H1 (cell line): ENCODE results near the gene PRICKLE1. TPM values are rescaled to one million over a fixed set of nuclear protein-coding genes. Genes with fewer than 3 reads are reported as not detected.

ENCODE experiments used
- CTCF ChIA-PET: fragments of 300-600 bp; sonication (Branson Sonifier 250); formaldehyde crosslinking; loops from one replicate; lab custom pipeline; 2021; ENCODE audit not compliant: partially characterized antibody; lab: Charles Lee
- POLR2A ChIA-PET: fragments of 300-600 bp; sonication (Branson Sonifier 250); formaldehyde crosslinking; loops from one replicate; lab custom pipeline; 2021; ENCODE audit warnings: inconsistent platforms; ENCODE audit not compliant: partially characterized antibody; lab: Charles Lee
- DNase-seq, 2 experiments: peaks; one replicate each; pipeline versions ENCODE4 v3.0.0 to v3.0.0-alpha.2; 2010 to 2022; ENCODE audit warnings: low spot score in 2 of 2, low read depth in 1 of 2, mixed read lengths in 1 of 2
- FAIRE-seq: peaks from 2 replicates; lab custom pipeline; 2011; peaks lifted over from hg19 to GRCh38; lab: Jason Lieb, UNC
- H2AFZ ChIP-seq: 2 replicates; pipeline ENCODE4 v1.8.1; 2012; ENCODE audit warnings: low read length, inconsistent platforms
- H2AK5ac ChIP-seq: 2 replicates; pipeline ENCODE4 v1.6.1; 2013; ENCODE audit warnings: low read depth, low read length
- H2BK120ac ChIP-seq: replicated peaks from 2 replicates; pipeline ENCODE3; 2013; ENCODE audit warnings: low read depth, low read length, inconsistent platforms
- H2BK12ac ChIP-seq: 2 replicates; pipeline ENCODE4 v1.6.1; 2013; ENCODE audit warnings: low read depth, low read length
- H2BK15ac ChIP-seq: 2 replicates; pipeline ENCODE4 v1.6.1; 2013; ENCODE audit warnings: low read length
- H2BK20ac ChIP-seq: 2 replicates; pipeline ENCODE4 v1.6.1; 2013; ENCODE audit warnings: low read length
- H2BK5ac ChIP-seq: 2 replicates; pipeline ENCODE4 v1.6.1; 2013; ENCODE audit warnings: low read depth, low read length
- H3K14ac ChIP-seq: 2 replicates; pipeline ENCODE4 v1.6.1; 2013; ENCODE audit warnings: inconsistent platforms; ENCODE audit not compliant: insufficient read length
- H3K18ac ChIP-seq: 2 replicates; pipeline ENCODE4 v1.6.1; 2013; ENCODE audit warnings: low read length; ENCODE audit errors: extremely low read depth
- H3K23ac ChIP-seq: 2 replicates; pipeline ENCODE4 v1.6.1; 2013; ENCODE audit warnings: inconsistent platforms; ENCODE audit not compliant: insufficient read length
- H3K23me2 ChIP-seq: 2 replicates; pipeline ENCODE4 v1.6.1; 2013; ENCODE audit warnings: low read depth, low read length
- H3K27ac ChIP-seq: 2 replicates; pipeline ENCODE4 v1.6.1; 2011; ENCODE audit warnings: low read depth, low read length, inconsistent platforms
- H3K27me3 ChIP-seq, 4 experiments: replicated peaks in 1 of 4; 1 replicate in 1 of 4; 2 replicates in 3 of 4; pipeline versions ENCODE4 v1.6.1 to v1.8.1; 2011 to 2013; ENCODE audit warnings: low read length in 3 of 4, mild to moderate bottlenecking in 3 of 4, inconsistent platforms in 2 of 4, mixed read lengths in 2 of 4, moderate library complexity in 1 of 4; ENCODE audit not compliant: control insufficient read depth in 3 of 4, insufficient read depth in 3 of 4; ENCODE audit errors: extremely low read depth in 1 of 4
- H3K36me3 ChIP-seq, 4 experiments: 2 replicates each; pipeline versions ENCODE4 v1.6.1 to v1.8.1; 2011 to 2013; ENCODE audit warnings: mild to moderate bottlenecking in 4 of 4, low read length in 3 of 4, moderate library complexity in 2 of 4, control low read depth in 1 of 4, inconsistent platforms in 1 of 4; ENCODE audit not compliant: insufficient read depth in 4 of 4, control insufficient read depth in 2 of 4
- H3K4ac ChIP-seq: replicated peaks from 2 replicates; pipeline ENCODE3; 2013; ENCODE audit warnings: low read length, low read depth, mixed read lengths, inconsistent platforms; ENCODE audit not compliant: insufficient read length
- H3K4me1 ChIP-seq, 4 experiments: replicated peaks in 1 of 4; 1 replicate in 1 of 4; 2 replicates in 3 of 4; pipeline versions ENCODE4 v1.6.1 to v1.8.1; 2011 to 2013; ENCODE audit warnings: low read length in 3 of 4, inconsistent platforms in 2 of 4, mixed read lengths in 1 of 4; ENCODE audit not compliant: insufficient read depth in 4 of 4, control insufficient read depth in 3 of 4
- H3K4me2 ChIP-seq, 2 experiments: 2 replicates each; pipeline versions ENCODE4 v1.6.1 to v1.8.1; 2011 to 2013; ENCODE audit warnings: low read depth in 2 of 2, low read length in 2 of 2, control low read depth in 1 of 2, inconsistent platforms in 1 of 2, mild to moderate bottlenecking in 1 of 2; ENCODE audit not compliant: insufficient read depth in 1 of 2
- H3K4me3 ChIP-seq, 4 experiments: fragments of 200-600, 300-600 bp in 1 of 4; sonication (generic), shearing (Covaris generic), sonication (Bioruptor Twin) in 1 of 4; 2 replicates each; pipeline versions ENCODE4 v1.5.1 to v1.8.1; 2011 to 2016; ENCODE audit warnings: low read length in 4 of 4, low read depth in 3 of 4, control low read depth in 2 of 4, inconsistent platforms in 2 of 4, mild to moderate bottlenecking in 2 of 4, mixed read lengths in 1 of 4, moderate library complexity in 1 of 4; ENCODE audit not compliant: insufficient read depth in 2 of 4; ENCODE audit errors: extremely low read depth in 1 of 4
- H3K56ac ChIP-seq: replicated peaks from 2 replicates; pipeline ENCODE3; 2013; ENCODE audit warnings: low read depth, mild to moderate bottlenecking, mixed read lengths, low read length, inconsistent platforms; ENCODE audit not compliant: insufficient read length
- H3K79me1 ChIP-seq: 2 replicates; pipeline ENCODE4 v1.6.1; 2013; ENCODE audit warnings: low read depth, low read length, control low read depth
- H3K79me2 ChIP-seq, 2 experiments: 2 replicates each; pipeline versions ENCODE4 v1.6.1 to v1.8.1; 2012 to 2013; ENCODE audit warnings: low read length in 2 of 2, mild to moderate bottlenecking in 2 of 2, inconsistent platforms in 1 of 2; ENCODE audit not compliant: insufficient read depth in 2 of 2, control insufficient read depth in 1 of 2
- H3K9ac ChIP-seq, 4 experiments: replicated peaks in 1 of 4; 1 replicate in 1 of 4; 2 replicates in 3 of 4; pipeline versions ENCODE4 v1.6.1 to v1.8.1; 2011 to 2013; ENCODE audit warnings: low read depth in 3 of 4, low read length in 3 of 4, control low read depth in 2 of 4, mild to moderate bottlenecking in 2 of 4, moderate library complexity in 2 of 4, inconsistent platforms in 1 of 4; ENCODE audit errors: extremely low read depth in 1 of 4
- H3K9me3 ChIP-seq, 2 experiments: 2 replicates each; pipeline versions ENCODE4 v1.6.1 to v1.8.1; 2012 to 2013; ENCODE audit warnings: mild to moderate bottlenecking in 2 of 2, moderate library complexity in 2 of 2, control low read depth in 1 of 2, inconsistent platforms in 1 of 2, low read depth in 1 of 2, low read length in 1 of 2, mixed read lengths in 1 of 2; ENCODE audit not compliant: insufficient read depth in 2 of 2
- H4K20me1 ChIP-seq, 2 experiments: replicated peaks in 1 of 2; 2 replicates each; pipeline versions ENCODE3 to v1.8.1; 2011 to 2013; ENCODE audit warnings: inconsistent platforms in 2 of 2, low read length in 2 of 2, mild to moderate bottlenecking in 1 of 2; ENCODE audit not compliant: insufficient read depth in 2 of 2, control insufficient read depth in 1 of 2
- H4K5ac ChIP-seq: 2 replicates; pipeline ENCODE4 v1.6.1; 2013; ENCODE audit warnings: low read length, low read depth, mixed read lengths, inconsistent platforms; ENCODE audit not compliant: insufficient read length
- H4K8ac ChIP-seq: 2 replicates; pipeline ENCODE4 v1.8.0; 2013; ENCODE audit warnings: mild to moderate bottlenecking, moderate library complexity, low read length, inconsistent platforms; ENCODE audit not compliant: insufficient read depth; ENCODE audit errors: extremely low read depth
- H4K91ac ChIP-seq: replicated peaks from 2 replicates; pipeline ENCODE3; 2013; ENCODE audit warnings: low read length, mixed read lengths, inconsistent platforms; ENCODE audit not compliant: insufficient read length
- ASH2L ChIP-seq: fragments of 200-600, 300-600 bp; sonication (generic); IDR thresholded peaks from one replicate; pipeline ENCODE4 v1.7.1; 2017; ENCODE audit warnings: low read length
- CHD1 ChIP-seq: IDR thresholded peaks from 2 replicates; pipeline ENCODE4 v1.6.1; 2012; ENCODE audit warnings: low read depth, low read length, improper control_type of control experiment
- KDM1A ChIP-seq: fragments of 200-600, 300-600 bp; sonication (generic); IDR thresholded peaks from 2 replicates; pipeline ENCODE4 v1.7.1; 2016; ENCODE audit warnings: mild to moderate bottlenecking, low read length, borderline replicate concordance
- KDM4A ChIP-seq: IDR thresholded peaks from one replicate; pipeline ENCODE4 v1.7.1; 2012; ENCODE audit warnings: low read depth, mild to moderate bottlenecking, moderate library complexity, low read length, inconsistent platforms; ENCODE audit not compliant: severe bottlenecking
- RBBP5 ChIP-seq: IDR thresholded peaks from 2 replicates; pipeline ENCODE4 v1.7.1; 2012; ENCODE audit warnings: low read depth, mild to moderate bottlenecking, inconsistent platforms, low read length, moderate library complexity, borderline replicate concordance
- SAP30 ChIP-seq: fragments of 300-600 bp; sonication (generic); IDR thresholded peaks from 2 replicates; pipeline ENCODE4 v1.7.1; 2012; ENCODE audit warnings: low read length, moderate library complexity, mild to moderate bottlenecking, inconsistent platforms; ENCODE audit not compliant: insufficient read depth, insufficient replicate concordance
- SUZ12 ChIP-seq: fragments of 200-600 bp; sonication (generic); IDR thresholded peaks from 2 replicates; pipeline ENCODE4 v1.6.1; 2012; ENCODE audit warnings: mild to moderate bottlenecking, inconsistent platforms, low read length, moderate library complexity, mixed read lengths
- YY1 ChIP-seq: IDR thresholded peaks from 2 replicates; pipeline ENCODE4 v1.6.1; 2011; ENCODE audit warnings: low read depth, mild to moderate bottlenecking, low read length
- WGBS, 2 experiments: shearing (Covaris generic) in 1 of 2; methylation state at CpG; one replicate each; pipeline versions ENCODE4 v1.1.6 to v1.1.7; 2013 to 2015; ENCODE audit warnings: low lambda C conversion rate in 2 of 2, mixed read lengths in 2 of 2, inconsistent platforms in 1 of 2, low coverage in 1 of 2, missing lambda C conversion rate in 1 of 2; ENCODE audit not compliant: insufficient replicate concordance in 2 of 2, insufficient coverage in 1 of 2, insufficient read length in 1 of 2; ENCODE audit errors: extremely low coverage in 1 of 2, missing lambda C conversion rate in 1 of 2; 5-methylcytosine and 5-hydroxymethylcytosine counted together
- long read RNA-seq, 2 experiments: library from RNA in 1 of 2; library from capped mRNA in 1 of 2; stranded (forward); transcript quantifications; one replicate each; pipeline ENCODE4 v2.0.0, GENCODE V29; 2021; ENCODE audit warnings: inconsistent platforms in 1 of 2
- polyA minus RNA-seq, 3 experiments: library from RNA; depleted of rRNA, polyadenylated mRNA; stranded (reverse); fragments of >200 nt; gene quantifications; 1 replicate in 2 of 3; 2 replicates in 1 of 3; pipeline ENCODE4 v1.2.3, GENCODE V29; 2011
- polyA plus RNA-seq, 7 experiments: library from polyadenylated mRNA; depleted of rRNA in 3 of 7; stranded (reverse) in 5 of 7; unstranded in 2 of 7; fragments of >200 nt in 5 of 7; fragments of 200-250 nt in 2 of 7; gene quantifications; 1 replicate in 5 of 7; 2 replicates in 1 of 7; 4 replicates in 1 of 7; pipeline versions ENCODE4 v1.2.1 to v1.2.3, GENCODE V29; 2011 to 2013; ENCODE audit warnings: missing spikeins in 2 of 7, mixed read lengths in 2 of 7
- total RNA-seq: library from RNA; stranded (reverse); fragmentation: NEBNext Ultra II Directional; extraction: Animal tissue kit (Norgen Biotek cat#: 25700); gene quantifications from 2 replicates; pipeline ENCODE4 v1.2.1, GENCODE V29; 2021

PRICKLE1 gene
- total RNA-seq (22.4 and 26.1 TPM in 2 replicates), polyA plus RNA-seq (2011; rRNA removed) (6.8 and 14.0 TPM in 2 replicates), polyA minus RNA-seq (2011; rRNA and poly(A)+ RNA removed) (71.4 and 91.0 TPM in 2 replicates)
- polyA plus RNA-seq (2011; cell fraction: cytosol; rRNA removed), result 8.2 TPM
- 12.6 TPM for polyA plus RNA-seq (2011; cell fraction: nucleus; rRNA removed)
- 23.0 to 26.0 TPM (median 23.9 TPM) in 4 replicates for polyA plus RNA-seq (2012, experiment 1 of 2)
- polyA plus RNA-seq (2012, experiment 2 of 2), result 3.5 TPM
- polyA plus RNA-seq (2013, experiment 1 of 2), result 11.0 TPM
- polyA plus RNA-seq (2013, experiment 2 of 2), result 9.9 TPM
- 25.5 TPM for polyA minus RNA-seq (2011; cell fraction: cytosol; rRNA and poly(A)+ RNA removed)
- polyA minus RNA-seq (2011; cell fraction: nucleus; rRNA and poly(A)+ RNA removed), result 36.5 TPM
- long read RNA-seq, experiment 1, full-length matches to known transcripts, result 3 of 26 reads
- long read RNA-seq, experiment 1, partial matches to known transcripts, result 12 of 26 reads
- long read RNA-seq, experiment 1, other reads (novel, unspliced or antisense), result 11 of 26 reads
- long read RNA-seq, experiment 2, full-length matches to known transcripts, result 7 of 14 reads
- long read RNA-seq, experiment 2, partial matches to known transcripts, result 6 of 14 reads
- long read RNA-seq, experiment 2, other reads (novel, unspliced or antisense), result 1 of 14 reads

DNA sequence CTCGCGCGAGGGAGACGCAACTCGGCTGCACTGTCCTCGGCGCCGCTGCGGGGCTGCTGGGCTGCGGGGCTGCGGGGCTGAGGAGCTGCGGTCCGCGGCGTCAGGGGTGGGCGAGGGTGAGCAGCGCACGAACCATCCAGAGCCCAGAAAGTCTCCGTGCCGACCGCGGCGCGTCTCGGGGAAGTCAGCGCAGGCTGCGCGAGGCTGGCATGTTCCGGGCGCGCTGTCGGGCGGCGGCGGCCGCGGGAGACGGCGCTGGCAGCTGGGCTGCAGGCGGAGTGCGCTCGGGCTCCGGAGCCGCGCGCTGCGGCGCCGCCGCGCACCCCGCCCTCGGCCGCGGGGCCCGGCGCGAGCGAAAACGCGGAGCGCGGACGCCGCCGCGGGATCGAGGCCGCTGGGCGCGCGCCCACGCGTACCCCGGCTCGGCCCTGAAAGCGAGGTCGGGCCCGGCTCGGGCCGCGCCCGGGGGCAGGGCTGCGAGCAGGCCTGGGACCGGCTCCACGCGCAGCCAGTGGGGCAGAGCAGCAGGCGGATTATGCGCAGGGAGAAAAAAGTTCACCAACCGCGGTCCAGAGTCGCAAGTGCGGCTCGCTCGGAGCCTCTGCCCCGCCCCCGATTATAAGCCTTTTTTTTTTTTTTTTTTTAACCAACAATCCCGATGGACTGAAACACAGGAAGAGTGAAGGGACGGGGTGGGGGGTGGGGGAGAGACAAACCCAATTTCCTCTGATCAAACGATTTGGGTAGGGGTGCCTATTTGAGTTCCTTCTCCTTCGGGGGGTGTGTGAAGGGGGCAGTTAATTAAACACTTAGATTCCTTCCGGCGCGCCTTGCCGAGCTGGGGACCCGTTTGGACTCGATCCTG is at the start of gene PRICKLE1:
Gene PRICKLE1 (minus strand): TSS at position 282 of the 865 bp plus-strand sequence. CDS start 117,230 bp downstream, outside the sequence.
- H3K36me3 ChIP-seq, result no peaks in the 10 kb centered on the region
- H3K18ac ChIP-seq, result peak within 1 kb of the TSS; percentile 26
- no peaks in the 10 kb centered on the region for H3K79me2 ChIP-seq
- H3K9me3 ChIP-seq, result no peaks in the 10 kb centered on the region
- ChIA-PET POLR2A (interaction anchor here (1.6 kb wide), 1 partner anchor 106 kb away, joined by 7 read pairs; no protein-coding TSS in a partner anchor), CTCF (interaction anchor here (1.1 to 1.9 kb wide), 3 partner anchors 10 to 749 kb away, joined by 3 to 5 read pairs (median 4); no protein-coding TSS in a partner anchor)
- peaks cover 0 to 1% of the 10 kb centered on the region in 2 experiments for H4K20me1 ChIP-seq
- no peak within 1 kb of the TSS for H2BK5ac ChIP-seq
- H2BK120ac ChIP-seq, result no peak within 1 kb of the TSS
- H3K14ac ChIP-seq, result no peak within 1 kb of the TSS
- no peak within 1 kb of the TSS for H2BK20ac ChIP-seq
- H3K4ac ChIP-seq, result no peak within 1 kb of the TSS
- H3K23ac ChIP-seq, result no peak within 1 kb of the TSS
- peak within 1 kb of the TSS; percentile 57 to 85 (median 70) for H3K4me3 ChIP-seq
- H3K27ac ChIP-seq, result no peak within 1 kb of the TSS
- peak within 1 kb of the TSS; percentile 15 to 52 (median 30); a peak in 5 of 7 replicates for H3K9ac ChIP-seq
- peak within 1 kb of the TSS; percentile 80 to 99 for H3K4me2 ChIP-seq
- H2AFZ ChIP-seq, result peak within 1 kb of the TSS; percentile 95
- DNase-seq (peak in 1 of 2 experiments; percentile 70), FAIRE-seq (no peak)
- no peak within 1 kb of the TSS for H4K5ac ChIP-seq
- no peak within 1 kb of the TSS for H2BK15ac ChIP-seq
- peaks cover 0 to 5% (median 3%) of the 10 kb centered on the region in 4 experiments; a peak in 3 of 7 replicates for H3K4me1 ChIP-seq
- 0 out of 2 replicates have a peak within 1 kb of the TSS, but pooled peaks have one; percentile 20 for H2BK12ac ChIP-seq
- H4K8ac ChIP-seq, result peak within 1 kb of the TSS; percentile 45
- no peak within 1 kb of the TSS for H4K91ac ChIP-seq
- H3K27me3 ChIP-seq, result peaks cover 2 to 40% (median 30%) of the 10 kb centered on the region in 4 experiments
- no peak within 1 kb of the TSS for H3K56ac ChIP-seq
- no peak within 1 kb of the TSS for H2AK5ac ChIP-seq
- peaks cover 6% of the 10 kb centered on the region for H3K23me2 ChIP-seq
- WGBS, 2 experiments, result 1% methylated on average over 48 of the region's 107 CpGs; no CpG with 5 or more reads in 1 of the 2 experiments
- no peaks in the 10 kb centered on the region for H3K79me1 ChIP-seq
- TF ChIP-seq ASH2L (peak; percentile 4), CHD1 (no peak), RBBP5 (0 out of 2 replicates have a peak, but pooled peaks have one; percentile 52), YY1 (no peak), KDM4A (peak; percentile 95), KDM1A (no peak), SAP30 (no peak), SUZ12 (peak; percentile 54)
